Lung microvascular endothelial cell (primary cell): ENCODE measurements around the gene MNX1. TPM values are rescaled to one million over a fixed set of nuclear protein-coding genes. Genes with fewer than 3 reads are reported as not detected.

Source experiments
- DNase-seq, 2 donors: peaks; one replicate each; pipeline versions ENCODE4 v3.0.0 to v3.0.0-alpha.2; 2010; ENCODE audit warnings: low read depth in 2 of 2
- total RNA-seq: library from RNA; depleted of rRNA; stranded (reverse); fragments of >200 nt; gene quantifications from 2 replicates; pipeline ENCODE4 v1.2.1, GENCODE V29; 2014

MNX1 gene
- not detected in 2 replicates for total RNA-seq

- DNase-seq = peak in 1 of 2 donors; percentile 84
These were observed at the start of gene MNX1 for GRCh38 chr7:157010588-157011332. Gene MNX1 (minus strand): TSS chr7:157010663. CDS start chr7:157010350, 313 bp downstream.

GRCh38 chr7:157059534-157059933 lies 49.1 kb upstream of the MNX1 start:
- no peak for DNase-seq

- no peak for DNase-seq
These were observed 48.2 kb upstream of the MNX1 start for GRCh38 chr7:157058701-157059100.

GRCh38 chr7:157058068-157058467 lies 47.6 kb upstream of the MNX1 start:
- no peak for DNase-seq

- no peak for DNase-seq
These were observed 46.8 kb upstream of the MNX1 start for GRCh38 chr7:157056957-157057902.

GRCh38 chr7:157056246-157056645 lies 45.8 kb upstream of the MNX1 start:
- no peak for DNase-seq

GRCh38 chr7:157054927-157055326 lies 44.5 kb upstream of the MNX1 start:
- DNase-seq = peak in 1 of 2 donors; percentile 6

- no peak for DNase-seq
These were observed 42.7 kb upstream of the MNX1 start for GRCh38 chr7:157053118-157053517.

GRCh38 chr7:157047148-157047547 lies 36.7 kb upstream of the MNX1 start:
- no peak for DNase-seq

- no peak for DNase-seq
These were observed 36.2 kb upstream of the MNX1 start for GRCh38 chr7:157046681-157047080.

GRCh38 chr7:157044943-157045660 lies 34.6 kb upstream of the MNX1 start:
- DNase-seq = no peak

- no peak for DNase-seq
These were observed 33.8 kb upstream of the MNX1 start for GRCh38 chr7:157044147-157044687.

GRCh38 chr7:157043745-157044144 lies 33.3 kb upstream of the MNX1 start:
- DNase-seq = no peak

GRCh38 chr7:157041514-157042277 lies 31.2 kb upstream of the MNX1 start:
- DNase-seq = no peak

- DNase-seq = no peak
These were observed 30.5 kb upstream of the MNX1 start for GRCh38 chr7:157041004-157041403.

GRCh38 chr7:157037635-157038034 lies 27.2 kb upstream of the MNX1 start:
- no peak for DNase-seq

GRCh38 chr7:157037028-157037427 lies 26.6 kb upstream of the MNX1 start:
- no peak for DNase-seq

- DNase-seq = no peak
These were observed 25.5 kb upstream of the MNX1 start for GRCh38 chr7:157035979-157036378.

GRCh38 chr7:157035302-157035701 lies 24.8 kb upstream of the MNX1 start:
- no peak for DNase-seq
